Measurements from ENCODE around the gene DHRS4. TPM values are rescaled to one million over a fixed set of nuclear protein-coding genes. Genes with fewer than 3 reads are reported as not detected.

The DHRS4 gene
- total RNA-seq (2014; rRNA removed; shearing (Covaris generic)) = 25.4 and 40.9 TPM in 2 replicates

- peak; percentile 83 for DNase-seq (ENCODE audit: low read depth)
Observed at GRCh38 chr14:23953464-23954278, at the start of gene DHRS4. TSS of gene DHRS4 (plus strand) at chr14:23953770. CDS start at chr14:23953789, 19 bp downstream.

- peak; percentile 80 for DNase-seq (ENCODE audit: low read depth)
Observed at GRCh38 chr14:23910101-23910875, 43.3 kb upstream of the DHRS4 start.

GRCh38 chr14:23910876-23911210 is 42.7 kb upstream of the DHRS4 start:
- no peak for DNase-seq (ENCODE audit: low read depth)

- no peak for DNase-seq (ENCODE audit: low read depth)
Observed at GRCh38 chr14:23915559-23915958, 38.0 kb upstream of the DHRS4 start.

GRCh38 chr14:23916004-23916403 is 37.6 kb upstream of the DHRS4 start:
- no peak for DNase-seq (ENCODE audit: low read depth)

GRCh38 chr14:23916446-23916845 is 37.1 kb upstream of the DHRS4 start:
- no peak for DNase-seq (ENCODE audit: low read depth)

GRCh38 chr14:23922545-23922944 is 31.0 kb upstream of the DHRS4 start:
- DNase-seq (ENCODE audit: low read depth) = no peak

GRCh38 chr14:23925523-23926075 is 28.0 kb upstream of the DHRS4 start:
- no peak for DNase-seq (ENCODE audit: low read depth)

- DNase-seq (ENCODE audit: low read depth) = no peak
Observed at GRCh38 chr14:23926543-23926942, 27.0 kb upstream of the DHRS4 start.

GRCh38 chr14:23929136-23929535 is 24.4 kb upstream of the DHRS4 start:
- DNase-seq (ENCODE audit: low read depth) = no peak

- DNase-seq (ENCODE audit: low read depth) = peak; percentile 61
Observed at GRCh38 chr14:23929822-23930294, 23.7 kb upstream of the DHRS4 start.

- DNase-seq (ENCODE audit: low read depth) = peak; percentile 69
Observed at GRCh38 chr14:23930742-23931141, 22.8 kb upstream of the DHRS4 start.

- DNase-seq (ENCODE audit: low read depth) = no peak
Observed at GRCh38 chr14:23931721-23932289, 21.8 kb upstream of the DHRS4 start.

GRCh38 chr14:23932639-23933038 is 20.9 kb upstream of the DHRS4 start:
- no peak for DNase-seq (ENCODE audit: low read depth)

- DNase-seq (ENCODE audit: low read depth) = no peak
Observed at GRCh38 chr14:23933108-23933741, 20.3 kb upstream of the DHRS4 start.

GRCh38 chr14:23933742-23934128 is 19.8 kb upstream of the DHRS4 start:
- DNase-seq (ENCODE audit: low read depth) = no peak

- DNase-seq (ENCODE audit: low read depth) = no peak
Observed at GRCh38 chr14:23935158-23935557, 18.4 kb upstream of the DHRS4 start.

- no peak for DNase-seq (ENCODE audit: low read depth)
Observed at GRCh38 chr14:23936084-23936829, 17.3 kb upstream of the DHRS4 start.

GRCh38 chr14:23937203-23937602 is 16.4 kb upstream of the DHRS4 start:
- no peak for DNase-seq (ENCODE audit: low read depth)

- no peak for DNase-seq (ENCODE audit: low read depth)
Observed at GRCh38 chr14:23938823-23939222, 14.7 kb upstream of the DHRS4 start.

All from M059J (cell line).